HUES6 (cell line): Measurements from ENCODE around the gene ZBTB47.

ENCODE experiments used
- H3K27ac ChIP-seq: 2 replicates; pipeline ENCODE4 v1.7.0; 2013; ENCODE audit warnings: low read depth, mild to moderate bottlenecking, low read length, inconsistent platforms
- H3K27me3 ChIP-seq: 2 replicates; pipeline ENCODE4 v1.6.1; 2013; ENCODE audit warnings: low read length; ENCODE audit not compliant: control insufficient read depth, insufficient read depth
- H3K36me3 ChIP-seq: 2 replicates; pipeline ENCODE4 v1.6.1; 2013; ENCODE audit warnings: low read length; ENCODE audit not compliant: control insufficient read depth, insufficient read depth
- H3K4me1 ChIP-seq: 2 replicates; pipeline ENCODE4 v1.6.1; 2013; ENCODE audit warnings: low read length; ENCODE audit not compliant: control insufficient read depth, insufficient read depth
- H3K4me3 ChIP-seq: 2 replicates; pipeline ENCODE4 v1.5.1; 2013; ENCODE audit warnings: low read depth, low read length
- H3K9ac ChIP-seq: one replicate; pipeline ENCODE4 v1.6.1; 2013; ENCODE audit warnings: mild to moderate bottlenecking, low read length
- H3K9me3 ChIP-seq: 2 replicates; pipeline ENCODE4 v1.6.1; 2013; ENCODE audit warnings: low read depth, low read length; ENCODE audit not compliant: control insufficient read depth, insufficient read depth

The ZBTB47 gene

GRCh38 chr3:42637001-42637400, 16.5 kb upstream of the ZBTB47 start:
- H3K36me3 ChIP-seq = peaks cover 97% of the 10 kb centered on the region

DNA sequence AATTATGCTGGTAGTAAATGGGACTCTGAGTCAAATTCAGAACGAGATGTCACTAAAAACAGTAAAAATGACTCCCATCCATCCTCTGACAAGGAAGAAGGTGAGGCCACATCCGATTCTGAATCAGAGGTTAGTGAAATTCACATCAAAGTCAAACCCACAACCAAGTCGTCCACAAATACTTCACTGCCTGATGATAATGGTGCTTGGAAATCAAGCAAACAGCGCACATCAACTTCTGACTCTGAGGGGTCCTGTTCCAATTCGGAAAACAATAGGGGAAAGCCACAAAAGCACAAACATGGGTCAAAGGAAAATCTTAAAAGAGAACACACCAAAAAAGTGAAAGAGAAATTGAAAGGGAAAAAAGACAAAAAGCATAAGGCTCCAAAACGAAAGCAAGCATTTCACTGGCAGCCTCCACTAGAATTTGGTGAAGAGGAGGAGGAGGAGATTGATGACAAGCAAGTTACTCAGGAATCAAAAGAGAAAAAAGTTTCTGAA, 15.1 kb upstream of the ZBTB47 start:
- Histone ChIP-seq H3K4me3 (no peak overlapping the region), H3K36me3 (peaks cover 97% of the 10 kb centered on the region), H3K9ac (no peak overlapping the region), H3K27ac (no peak overlapping the region), H3K4me1 (no peaks in the 10 kb centered on the region), H3K27me3 (no peaks in the 10 kb centered on the region), H3K9me3 (no peaks in the 10 kb centered on the region)

More at GRCh38 chr3:42637001-42637400, 16.5 kb upstream of the ZBTB47 start:
- Histone ChIP-seq H3K9ac (no peak overlapping the region), H3K27ac (no peak overlapping the region), H3K27me3 (no peaks in the 10 kb centered on the region), H3K4me1 (peaks cover 7% of the 10 kb centered on the region), H3K9me3 (no peaks in the 10 kb centered on the region), H3K4me3 (no peak overlapping the region)

DNA sequence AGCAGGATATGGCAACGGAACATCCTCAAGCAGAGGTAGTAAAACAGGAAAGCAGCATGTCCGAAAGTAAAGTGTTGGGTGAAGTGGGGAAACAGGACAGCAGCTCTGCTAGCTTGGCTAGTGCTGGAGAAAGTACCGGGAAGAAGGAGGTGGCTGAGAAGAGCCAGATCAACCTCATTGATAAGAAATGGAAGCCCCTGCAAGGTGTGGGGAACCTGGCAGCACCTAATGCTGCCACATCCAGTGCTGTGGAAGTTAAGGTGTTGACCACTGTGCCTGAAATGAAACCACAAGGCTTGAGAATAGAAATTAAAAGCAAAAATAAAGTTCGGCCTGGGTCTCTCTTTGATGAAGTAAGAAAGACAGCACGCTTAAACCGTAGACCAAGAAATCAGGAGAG, 14.3 kb upstream of the ZBTB47 start:
- no peak overlapping the region for H3K9ac ChIP-seq
- no peak overlapping the region for H3K27ac ChIP-seq
- H3K4me3 ChIP-seq = no peak overlapping the region
- H3K27me3 ChIP-seq = no peaks in the 10 kb centered on the region
- H3K9me3 ChIP-seq = no peaks in the 10 kb centered on the region
- peaks cover 97% of the 10 kb centered on the region for H3K36me3 ChIP-seq
- no peaks in the 10 kb centered on the region for H3K4me1 ChIP-seq

DNA sequence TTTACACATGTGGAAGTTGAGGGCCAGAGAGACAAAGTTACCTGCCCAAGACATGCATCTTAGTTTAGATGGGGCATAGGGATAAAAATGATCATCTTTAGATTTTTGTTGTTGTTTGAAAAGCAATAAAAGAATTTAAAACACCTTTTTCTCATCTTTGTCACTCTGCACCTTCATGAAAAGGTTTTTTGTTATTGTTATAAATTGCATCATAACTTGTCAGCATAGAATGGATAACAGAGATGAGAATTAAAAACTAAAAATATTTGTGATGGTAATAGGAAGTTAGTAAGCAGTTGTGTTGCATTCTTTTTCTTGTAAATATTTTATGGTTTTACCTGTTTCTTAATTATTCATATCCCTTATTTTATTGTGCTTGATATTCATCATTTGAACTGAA, 13.4 kb upstream of the ZBTB47 start:
- no peaks in the 10 kb centered on the region for H3K4me1 ChIP-seq
- H3K27me3 ChIP-seq = no peaks in the 10 kb centered on the region
- no peak overlapping the region for H3K4me3 ChIP-seq
- no peaks in the 10 kb centered on the region for H3K9me3 ChIP-seq
- no peak overlapping the region for H3K27ac ChIP-seq
- H3K9ac ChIP-seq = no peak overlapping the region
- H3K36me3 ChIP-seq = peaks cover 97% of the 10 kb centered on the region

GRCh38 chr3:42640771-42641370, 12.6 kb upstream of the ZBTB47 start:
- Histone ChIP-seq H3K9ac (no peak overlapping the region), H3K4me3 (no peak overlapping the region), H3K9me3 (no peaks in the 10 kb centered on the region), H3K4me1 (no peaks in the 10 kb centered on the region), H3K27ac (no peak overlapping the region), H3K27me3 (no peaks in the 10 kb centered on the region), H3K36me3 (peaks cover 98% of the 10 kb centered on the region)

GRCh38 chr3:42647821-42648459, 5.6 kb upstream of the ZBTB47 start:
- Histone ChIP-seq H3K9ac (no peak overlapping the region), H3K4me1 (peaks cover 39% of the 10 kb centered on the region), H3K9me3 (no peaks in the 10 kb centered on the region), H3K36me3 (peaks cover 64% of the 10 kb centered on the region), H3K4me3 (no peak overlapping the region), H3K27me3 (no peaks in the 10 kb centered on the region), H3K27ac (no peak overlapping the region)

DNA sequence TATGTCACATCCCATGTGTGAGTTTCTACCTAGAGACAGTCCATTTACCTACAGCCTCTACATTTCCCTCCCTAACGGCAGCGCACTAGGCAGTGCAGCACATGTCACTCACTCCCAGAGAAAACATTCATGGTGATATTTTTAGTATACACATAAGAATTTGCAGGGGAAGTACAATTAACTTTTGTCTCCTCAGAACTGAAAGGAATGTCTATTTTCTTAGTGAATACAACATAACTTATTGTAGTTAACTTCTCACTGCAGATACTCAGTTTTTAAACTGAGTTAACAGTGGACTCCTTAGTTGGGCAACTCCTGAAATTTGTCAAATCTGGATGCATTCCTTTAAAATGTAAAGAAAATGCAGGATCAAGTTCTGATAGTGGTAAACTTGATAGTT, 4.5 kb upstream of the ZBTB47 start:
- Histone ChIP-seq H3K27me3 (no peaks in the 10 kb centered on the region), H3K4me1 (peaks cover 48% of the 10 kb centered on the region), H3K27ac (no peak overlapping the region), H3K36me3 (peaks cover 54% of the 10 kb centered on the region), H3K9me3 (no peaks in the 10 kb centered on the region), H3K9ac (no peak overlapping the region), H3K4me3 (no peak overlapping the region)

DNA sequence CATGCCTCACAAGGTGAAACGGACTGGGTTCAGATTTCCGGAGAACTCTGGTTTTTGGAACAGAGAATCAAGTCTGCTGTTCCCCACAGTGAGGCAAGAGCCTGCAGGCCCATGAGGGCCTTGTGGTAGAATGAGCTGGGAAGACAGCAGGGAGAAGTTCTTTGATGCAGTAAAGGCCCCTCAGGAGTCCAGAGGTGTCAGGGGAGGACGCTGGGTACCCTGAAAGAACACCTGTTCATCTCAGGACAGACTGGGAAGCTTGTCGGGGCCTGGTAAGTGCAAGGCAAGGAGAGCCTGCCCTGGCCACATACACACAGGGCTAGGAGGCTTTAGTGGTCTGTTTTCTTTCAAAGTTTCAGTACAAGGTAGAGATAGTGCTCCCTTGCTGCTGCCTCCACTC, 3.7 kb upstream of the ZBTB47 start:
- peaks cover 46% of the 10 kb centered on the region for H3K36me3 ChIP-seq
- peaks cover 48% of the 10 kb centered on the region for H3K4me1 ChIP-seq
- H3K27ac ChIP-seq = no peak overlapping the region
- H3K9me3 ChIP-seq = no peaks in the 10 kb centered on the region
- H3K27me3 ChIP-seq = no peaks in the 10 kb centered on the region
- no peak overlapping the region for H3K4me3 ChIP-seq
- no peak overlapping the region for H3K9ac ChIP-seq

DNA sequence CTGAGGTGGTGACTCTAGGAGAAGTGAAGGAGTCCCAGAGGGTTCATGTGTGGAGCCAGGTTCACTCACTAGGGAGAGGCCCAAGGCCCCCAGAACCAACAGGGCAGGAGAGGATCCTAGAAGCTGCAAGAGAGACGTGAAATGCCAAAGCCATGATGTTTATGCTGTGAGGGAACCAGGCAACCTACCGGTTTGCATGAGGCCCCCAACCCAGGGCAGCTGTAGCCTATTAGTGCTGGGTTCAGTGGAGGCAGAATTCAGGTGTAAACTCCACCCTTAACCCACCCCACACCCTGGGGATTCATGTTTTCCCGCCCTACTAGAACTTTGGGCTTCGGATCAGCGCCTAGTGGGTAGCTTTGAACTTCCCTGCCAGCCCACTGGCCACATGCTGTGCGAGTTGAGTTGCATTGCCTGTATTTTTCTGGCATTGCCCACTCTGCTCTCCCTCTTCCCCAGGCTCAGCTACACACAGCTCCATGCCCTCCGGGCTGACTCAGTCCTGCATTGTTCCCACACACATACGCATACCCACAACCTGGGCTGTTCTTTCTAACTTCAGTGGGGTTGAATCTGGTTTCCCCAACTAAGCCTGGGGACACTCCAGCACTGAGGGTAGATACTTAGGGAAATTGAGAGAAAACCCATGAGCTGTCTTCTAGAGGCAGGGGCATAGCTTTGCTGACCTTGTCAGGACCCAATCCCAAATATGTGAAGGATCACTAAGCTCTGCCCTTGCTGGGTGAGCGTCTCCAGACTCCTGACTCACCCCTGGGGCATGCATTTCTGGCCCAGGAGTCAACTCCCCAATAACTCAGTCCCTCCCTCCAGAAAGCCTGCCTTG, 2.0 kb upstream of the ZBTB47 start:
- Histone ChIP-seq H3K27me3 (no peaks in the 10 kb centered on the region), H3K9me3 (no peaks in the 10 kb centered on the region), H3K4me3 (no peak overlapping the region), H3K27ac (peak overlapping the region; percentile 15; the same call in 1 of the 2 replicates), H3K4me1 (peaks cover 60% of the 10 kb centered on the region), H3K9ac (no peak overlapping the region), H3K36me3 (peaks cover 29% of the 10 kb centered on the region)

GRCh38 chr3:42652251-42652610, 1.3 kb upstream of the ZBTB47 start:
- Histone ChIP-seq H3K9ac (no peak overlapping the region), H3K9me3 (no peaks in the 10 kb centered on the region), H3K4me1 (peaks cover 56% of the 10 kb centered on the region), H3K36me3 (peaks cover 22% of the 10 kb centered on the region), H3K4me3 (no peak overlapping the region), H3K27me3 (no peaks in the 10 kb centered on the region), H3K27ac (no peak overlapping the region)
